WERI-Rb-1 (cell line): ENCODE measurements around the gene SCUBE1.

Source experiments
- DNase-seq: peaks from one replicate; pipeline ENCODE4 v3.0.0-alpha.2; 2020
- H3K27ac ChIP-seq: fragments of 250-450 bp; sonication (Bioruptor Pico); 2 replicates; pipeline ENCODE4 v1.5.1; 2020; ENCODE audit warnings: mild to moderate bottlenecking, moderate library complexity
- H3K27me3 ChIP-seq: fragments of 250-450 bp; sonication (Bioruptor Pico); 2 replicates; pipeline ENCODE4 v1.5.1; 2021; ENCODE audit warnings: mild to moderate bottlenecking, low read depth, moderate library complexity; ENCODE audit not compliant: insufficient read depth, severe bottlenecking
- H3K36me3 ChIP-seq: fragments of 250-450 bp; sonication (Bioruptor Pico); 2 replicates; pipeline ENCODE4 v1.5.1; 2020; ENCODE audit warnings: mild to moderate bottlenecking, moderate library complexity
- H3K4me3 ChIP-seq: 2 replicates; pipeline ENCODE4 v1.5.1; 2011; ENCODE audit warnings: low read depth, mild to moderate bottlenecking, control low read depth, low read length
- H3K9me3 ChIP-seq: fragments of 250-450 bp; sonication (Bioruptor Pico); 2 replicates; pipeline ENCODE4 v1.5.1; 2021; ENCODE audit warnings: mild to moderate bottlenecking, moderate library complexity; ENCODE audit not compliant: severe bottlenecking
- CTCF ChIP-seq: IDR thresholded peaks from 2 replicates; pipeline ENCODE4 v1.5.1; 2011; ENCODE audit warnings: low read depth, mild to moderate bottlenecking, control low read depth, inconsistent platforms, low read length

The SCUBE1 gene

GRCh38 chr22:43249789-43250471 lies 93.2 kb downstream of the SCUBE1 start:
- no peak for TF ChIP-seq CTCF
- Histone ChIP-seq H3K9me3 (no peaks in the 10 kb centered on the region), H3K4me3 (no peak overlapping the region), H3K36me3 (no peaks in the 10 kb centered on the region), H3K27ac (no peak overlapping the region), H3K27me3 (no peaks in the 10 kb centered on the region)
- DNase-seq = no peak

GRCh38 chr22:43247546-43248260 lies 95.5 kb downstream of the SCUBE1 start:
- no peak overlapping the region for H3K4me3 ChIP-seq
- H3K27me3 ChIP-seq = no peaks in the 10 kb centered on the region
- no peaks in the 10 kb centered on the region for H3K36me3 ChIP-seq
- H3K9me3 ChIP-seq = no peaks in the 10 kb centered on the region
- no peak overlapping the region for H3K27ac ChIP-seq
- no peak for DNase-seq
- TF ChIP-seq CTCF = no peak

GRCh38 chr22:43246188-43246587 lies 97.0 kb downstream of the SCUBE1 start:
- H3K4me3 ChIP-seq = no peak overlapping the region
- no peaks in the 10 kb centered on the region for H3K9me3 ChIP-seq
- TF ChIP-seq CTCF = no peak
- H3K27ac ChIP-seq = no peak overlapping the region
- no peaks in the 10 kb centered on the region for H3K36me3 ChIP-seq
- DNase-seq = no peak
- H3K27me3 ChIP-seq = no peaks in the 10 kb centered on the region

- Histone ChIP-seq H3K36me3 (no peaks in the 10 kb centered on the region), H3K27me3 (no peaks in the 10 kb centered on the region), H3K27ac (no peak overlapping the region), H3K9me3 (no peaks in the 10 kb centered on the region), H3K4me3 (no peak overlapping the region)
- TF ChIP-seq CTCF = no peak
- no peak for DNase-seq
These were observed 97.5 kb downstream of the SCUBE1 start for GRCh38 chr22:43245717-43246116.

GRCh38 chr22:43244803-43245527 lies 98.2 kb downstream of the SCUBE1 start:
- H3K9me3 ChIP-seq = no peaks in the 10 kb centered on the region
- no peaks in the 10 kb centered on the region for H3K27me3 ChIP-seq
- H3K4me3 ChIP-seq = no peak overlapping the region
- H3K36me3 ChIP-seq = no peaks in the 10 kb centered on the region
- TF ChIP-seq CTCF = no peak
- no peak overlapping the region for H3K27ac ChIP-seq
- no peak for DNase-seq
